Activated T-cell treated with anti-CD3 and anti-CD28 coated beads for 1 hour (primary cell): Measurements from ENCODE around the gene INPP5F.
"Not testable (repeated sequence)": the region's sequence is repeated elsewhere in the genome, so short reads cannot be mapped to it uniquely, and the experiment has no call there.

Experiments
- DNase-seq: peaks from one replicate; pipeline ENCODE4 v3.0.0-alpha.2; 2020; ENCODE audit warnings: low read depth

INPP5F gene

DNA sequence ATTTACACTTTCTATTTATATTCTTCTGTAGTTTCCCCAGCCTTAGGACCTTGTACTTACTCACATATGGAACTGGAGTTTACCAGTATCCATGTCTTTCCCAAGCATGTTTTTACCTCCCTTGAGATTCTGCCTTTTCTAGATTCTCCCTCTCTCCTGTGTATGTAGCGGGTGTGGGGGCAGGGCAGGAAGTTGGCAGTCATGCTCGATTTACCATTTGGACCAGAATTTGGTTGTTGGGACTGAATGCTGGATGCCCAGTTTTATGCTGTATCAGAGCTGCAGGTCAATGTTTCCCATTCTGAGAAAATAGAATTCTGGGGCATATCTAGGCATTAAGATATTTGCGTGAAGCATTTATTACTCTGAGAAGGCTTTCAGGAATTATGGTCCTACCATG is 14.2 kb downstream of the INPP5F start:
- no peak for DNase-seq

DNA sequence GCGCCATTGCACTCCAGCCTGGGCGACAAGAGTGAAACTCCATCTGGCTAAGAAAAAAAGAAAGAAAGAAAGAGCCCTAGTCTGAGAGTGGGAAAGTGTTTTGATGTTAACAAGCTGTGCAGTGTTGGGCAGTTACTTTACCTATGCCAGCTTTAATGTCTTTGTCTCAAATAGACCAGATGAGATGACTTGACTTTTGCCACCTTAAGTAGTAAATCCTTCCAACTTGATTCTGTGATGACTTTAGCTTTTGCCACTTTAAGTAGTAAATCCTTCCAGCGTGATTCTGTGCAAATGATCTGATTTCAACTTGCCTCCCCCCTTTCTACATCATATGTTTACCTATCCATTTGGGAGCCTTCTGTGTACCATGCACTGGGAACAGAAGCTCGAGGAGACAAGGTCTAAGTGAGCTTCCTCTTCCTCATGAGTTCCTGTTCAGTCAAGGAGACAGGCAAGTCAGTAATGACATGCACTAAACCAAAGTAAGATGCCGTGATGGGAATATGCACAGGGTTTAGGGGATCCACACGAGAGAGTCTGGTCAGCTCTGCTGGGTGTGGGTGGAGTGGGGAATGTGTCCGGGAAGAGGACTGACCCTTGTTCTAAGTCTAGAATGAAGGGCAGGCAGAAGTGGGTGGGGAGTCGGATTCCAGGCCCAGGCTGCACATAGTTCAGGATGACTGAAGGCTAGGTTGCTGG is 17.2 kb downstream of the INPP5F start:
- DNase-seq = no peak

DNA sequence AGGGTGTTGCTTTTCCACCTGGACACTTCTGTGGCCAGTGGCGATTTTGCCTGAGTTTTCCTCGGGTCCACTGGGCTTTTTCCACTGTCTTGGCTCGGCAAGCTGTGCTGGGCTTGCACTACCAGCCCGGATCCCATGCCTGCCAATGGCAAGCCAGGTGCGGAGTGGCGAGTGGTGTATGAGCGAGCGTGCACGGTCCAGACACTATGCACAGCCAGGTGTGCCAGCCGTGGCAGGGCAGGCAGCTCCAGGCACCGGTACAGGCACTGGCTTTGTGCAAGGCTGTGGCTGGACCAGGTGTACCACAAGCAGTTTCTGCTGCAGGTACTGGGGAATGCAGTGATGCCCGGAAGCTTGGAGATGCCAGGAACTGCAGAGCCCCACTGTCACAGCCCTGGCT is 22.1 kb downstream of the INPP5F start:
- no peak for DNase-seq

DNA sequence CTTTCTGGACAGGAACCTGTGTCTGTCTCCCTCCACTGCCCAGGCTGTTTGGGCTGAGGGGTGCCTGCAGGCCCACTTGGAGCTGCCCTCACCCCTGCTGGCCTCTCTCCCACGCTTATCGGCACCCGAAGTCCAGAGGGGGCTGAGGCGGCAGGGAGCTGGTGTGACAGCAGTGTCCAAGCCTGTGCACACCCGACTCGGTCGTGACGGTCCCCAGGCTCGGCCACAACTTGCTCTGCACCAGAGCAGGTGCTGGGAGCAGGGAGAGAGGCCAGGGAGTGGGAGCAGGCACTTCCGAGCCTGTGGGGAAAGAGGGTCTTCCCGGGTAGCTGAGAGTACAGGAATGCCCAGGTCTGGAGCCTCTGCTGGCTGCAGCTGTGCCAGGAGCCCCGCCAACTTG is 23.0 kb downstream of the INPP5F start:
- no peak for DNase-seq

DNA sequence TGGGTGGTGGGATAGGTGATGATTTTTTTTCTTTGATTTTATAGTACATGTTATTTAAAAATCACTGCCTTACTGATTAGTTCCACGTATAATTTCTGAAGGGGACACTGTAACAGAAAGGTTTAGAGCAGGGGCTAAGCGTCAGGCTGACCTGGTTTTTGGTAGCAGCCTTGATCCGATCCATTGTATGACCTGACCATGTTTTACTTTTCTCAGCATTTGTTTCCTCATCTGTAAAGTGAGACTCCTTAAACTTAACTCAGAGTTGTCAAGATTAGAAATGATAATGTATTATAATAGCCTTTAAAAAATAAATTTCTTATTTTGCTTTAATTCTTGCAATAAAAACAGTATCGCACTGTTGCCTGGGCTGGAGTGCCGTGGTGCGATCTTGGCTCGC is 23.6 kb downstream of the INPP5F start:
- DNase-seq = no peak

DNA sequence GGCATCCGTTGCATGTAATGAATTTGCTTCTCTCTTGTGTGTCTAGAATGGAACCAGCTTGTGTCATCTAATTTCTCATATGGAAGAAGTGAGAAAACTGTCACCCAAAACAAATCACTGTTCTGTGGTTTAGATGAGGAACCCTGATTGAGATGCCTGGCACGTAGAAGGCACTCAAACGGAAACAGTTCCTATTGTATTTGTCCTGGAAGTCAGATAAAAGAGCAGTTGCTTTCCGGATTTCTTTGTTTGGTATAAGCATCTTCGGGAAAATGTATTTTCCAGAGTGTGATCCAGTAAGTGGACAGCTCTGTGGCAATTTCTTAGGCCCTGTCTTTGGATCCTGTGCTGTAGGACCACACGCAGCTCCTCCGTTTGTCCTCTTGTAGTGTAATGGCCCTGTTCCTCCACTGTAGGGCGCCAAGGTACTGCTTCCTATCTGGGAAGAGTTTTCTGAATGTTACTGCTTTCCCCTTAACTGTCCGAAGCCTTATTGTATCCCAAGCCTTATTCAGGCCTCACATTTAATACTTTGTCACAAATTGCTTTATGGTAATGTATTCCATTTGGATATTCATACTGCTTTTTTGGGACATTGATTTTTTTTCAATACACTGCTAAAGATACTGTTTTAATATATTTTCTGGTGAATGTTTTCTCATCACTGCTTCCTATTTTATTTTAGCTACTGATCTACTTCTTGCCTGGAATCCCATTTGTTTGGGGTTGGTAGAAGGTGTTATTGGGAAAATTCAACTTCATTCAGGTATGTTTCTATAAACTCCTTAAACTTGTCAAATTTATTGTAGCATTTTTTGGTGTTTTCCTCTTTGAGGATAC is 24.8 kb downstream of the INPP5F start:
- DNase-seq = peak; percentile 37

DNA sequence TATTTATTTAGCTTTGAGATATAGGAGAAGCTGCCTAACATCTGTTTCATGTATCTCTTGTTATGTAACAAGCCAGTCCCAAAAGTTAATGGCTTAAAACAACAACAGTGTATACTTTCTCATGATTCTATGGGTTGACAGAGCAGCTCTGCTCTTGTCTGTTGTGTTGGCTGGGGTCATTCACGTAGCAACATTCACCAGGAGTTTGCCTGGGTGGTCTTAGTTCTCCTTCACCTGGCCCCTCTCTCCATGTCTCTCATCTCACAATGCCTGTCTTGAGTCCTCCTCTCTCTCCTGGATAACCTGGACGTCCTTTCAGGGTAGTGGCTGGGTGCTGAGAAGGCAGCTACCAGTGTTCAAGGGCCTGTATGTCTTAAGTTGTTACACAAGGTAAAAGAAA is 27.5 kb downstream of the INPP5F start:
- DNase-seq = no peak

DNA sequence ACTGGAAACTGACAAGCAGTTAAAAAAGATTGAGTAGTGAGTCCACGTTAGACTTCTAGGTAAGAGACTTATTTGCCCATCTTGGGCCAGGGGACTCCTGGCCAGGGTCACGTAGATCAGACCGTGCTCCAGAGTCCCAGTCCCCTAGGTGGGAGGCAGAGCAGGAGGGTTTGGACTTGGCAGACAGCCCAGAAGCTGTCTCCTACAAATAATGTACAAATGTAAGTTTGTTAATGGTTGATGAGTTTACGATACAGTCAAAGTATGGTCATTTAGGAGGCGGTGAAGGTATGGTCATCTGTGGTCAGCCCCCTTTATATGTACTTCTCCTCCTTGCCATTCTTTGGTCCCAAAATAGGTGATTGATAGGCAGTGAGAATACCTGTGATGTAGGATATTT is 28.2 kb downstream of the INPP5F start:
- no peak for DNase-seq

DNA sequence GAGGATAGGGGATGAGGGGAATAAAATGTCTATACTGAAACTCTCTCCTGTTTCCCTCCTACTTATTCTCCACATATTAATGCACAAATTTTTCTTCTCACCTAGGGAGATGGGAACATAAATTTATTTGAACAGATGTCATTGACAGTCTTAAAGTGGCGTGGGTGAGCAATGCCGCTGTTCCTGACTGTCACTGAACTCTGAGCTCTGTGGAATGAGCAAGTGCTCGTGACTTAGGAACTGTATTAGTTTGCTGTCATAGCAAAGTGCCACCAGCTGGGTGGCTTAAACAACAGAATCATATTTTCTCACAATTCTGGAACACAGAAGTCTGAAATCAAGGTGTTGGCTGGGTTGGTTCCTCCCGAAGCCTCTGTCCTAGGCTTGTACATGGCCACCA is 29.1 kb downstream of the INPP5F start:
- DNase-seq = no peak

DNA sequence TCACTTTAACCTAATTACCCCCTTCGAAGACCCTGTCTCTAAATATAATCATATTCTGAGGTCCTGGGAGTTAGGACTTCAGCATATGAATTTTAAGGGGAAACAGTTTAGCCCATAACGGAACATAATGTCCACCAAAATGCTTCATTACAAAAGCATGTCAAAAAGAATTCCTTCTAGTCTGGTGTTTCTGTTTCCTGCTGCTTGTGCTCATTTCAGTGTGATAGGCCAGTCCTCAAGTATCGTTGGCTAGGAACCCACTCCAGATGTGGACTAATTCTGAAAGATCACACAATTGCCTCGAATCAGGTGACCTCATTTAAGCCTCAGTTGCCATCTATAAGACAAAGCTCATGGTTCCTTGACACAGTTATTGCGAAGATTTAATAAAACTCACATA is 29.6 kb downstream of the INPP5F start:
- DNase-seq = no peak

DNA sequence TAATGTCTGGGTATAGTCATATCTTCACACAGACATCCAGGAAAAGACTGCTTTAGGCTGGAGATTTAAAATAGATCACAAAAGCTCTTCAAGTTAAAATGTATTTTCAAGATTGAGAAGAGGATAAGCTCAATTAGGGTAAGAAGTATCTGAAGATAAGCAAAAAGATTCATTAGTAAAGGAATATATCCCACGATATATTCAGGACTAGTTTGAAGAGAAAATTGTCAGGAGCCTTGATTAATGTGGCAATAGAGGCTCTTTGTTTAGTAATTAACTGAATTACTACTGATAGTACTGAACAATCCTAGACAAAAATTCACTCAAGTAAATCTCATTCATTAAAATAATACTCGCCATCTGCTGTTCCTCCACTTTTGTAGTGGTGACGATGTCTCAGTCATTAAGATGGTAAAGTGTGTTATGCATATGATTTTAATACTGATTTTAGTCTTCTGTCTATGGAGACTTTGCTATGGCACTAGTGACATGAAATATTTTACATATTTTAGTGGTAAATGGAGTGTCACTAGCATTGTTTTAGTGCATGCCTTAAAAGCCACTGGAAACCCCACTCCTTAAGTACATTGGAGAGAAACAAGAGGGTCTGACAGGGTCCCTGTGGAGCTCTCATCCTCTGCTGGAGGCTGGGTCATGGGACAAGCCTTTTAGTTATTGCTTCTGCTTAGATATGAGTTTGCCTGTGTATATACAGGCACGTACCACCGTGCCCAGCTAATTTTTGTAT is 32.8 kb downstream of the INPP5F start:
- DNase-seq = no peak

DNA sequence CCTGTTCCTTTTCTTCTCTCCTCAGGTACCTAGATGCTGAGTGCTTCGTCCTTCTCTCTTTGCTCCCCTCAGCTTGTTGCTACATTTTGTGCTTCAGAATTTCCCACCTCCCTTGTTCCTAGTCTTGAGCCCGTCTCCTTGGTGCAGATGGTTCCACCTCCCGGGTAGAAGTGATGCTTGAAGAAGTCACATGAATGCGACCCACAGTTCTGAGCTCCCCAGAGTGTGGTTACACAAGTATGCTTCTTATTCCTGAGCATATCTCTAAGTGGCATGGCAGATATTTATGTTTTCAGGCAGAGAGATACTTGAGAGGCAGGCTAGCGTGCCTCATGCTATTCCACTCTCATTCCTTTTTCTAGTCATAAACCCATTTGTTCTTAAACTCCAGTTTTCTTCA is 34.0 kb downstream of the INPP5F start:
- DNase-seq = no peak

DNA sequence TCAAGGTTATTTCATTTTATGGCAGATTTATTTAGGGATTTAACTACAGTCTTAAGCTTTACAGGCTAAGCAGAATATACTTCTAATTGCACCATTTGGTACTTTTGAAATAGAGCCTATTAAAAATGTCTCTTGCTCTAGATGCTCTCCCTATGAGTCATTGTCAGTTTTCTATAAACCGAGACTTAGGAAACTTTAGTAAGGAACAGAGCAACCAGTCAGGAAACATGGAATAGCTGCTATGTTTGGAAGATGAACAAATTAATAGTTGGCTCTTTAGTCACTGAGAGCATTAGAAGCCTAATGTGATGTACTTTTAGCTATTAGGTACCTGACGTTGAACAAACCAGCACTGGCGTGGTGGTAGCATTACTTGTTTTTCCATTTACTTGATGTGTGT is 35.3 kb downstream of the INPP5F start:
- no peak for DNase-seq

DNA sequence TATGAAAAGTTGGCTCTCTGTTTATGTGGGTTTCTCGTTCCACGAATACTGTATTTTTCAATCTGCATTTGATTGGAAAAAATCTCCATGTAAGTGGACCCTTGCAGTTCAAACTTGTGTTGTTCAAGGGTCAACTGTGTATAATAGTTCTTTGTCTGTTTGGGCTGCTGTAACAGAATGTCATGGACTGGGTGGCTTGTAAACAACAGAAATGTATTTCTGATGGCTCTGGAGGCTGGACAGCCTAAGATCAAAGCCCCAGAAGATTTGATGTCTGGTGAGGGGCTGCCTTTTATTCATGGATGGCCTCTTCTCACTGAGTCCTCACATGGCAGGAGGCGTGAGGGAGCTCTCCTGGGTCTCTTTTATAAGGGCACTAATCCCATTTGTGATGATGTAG is 36.2 kb downstream of the INPP5F start:
- no peak for DNase-seq

DNA sequence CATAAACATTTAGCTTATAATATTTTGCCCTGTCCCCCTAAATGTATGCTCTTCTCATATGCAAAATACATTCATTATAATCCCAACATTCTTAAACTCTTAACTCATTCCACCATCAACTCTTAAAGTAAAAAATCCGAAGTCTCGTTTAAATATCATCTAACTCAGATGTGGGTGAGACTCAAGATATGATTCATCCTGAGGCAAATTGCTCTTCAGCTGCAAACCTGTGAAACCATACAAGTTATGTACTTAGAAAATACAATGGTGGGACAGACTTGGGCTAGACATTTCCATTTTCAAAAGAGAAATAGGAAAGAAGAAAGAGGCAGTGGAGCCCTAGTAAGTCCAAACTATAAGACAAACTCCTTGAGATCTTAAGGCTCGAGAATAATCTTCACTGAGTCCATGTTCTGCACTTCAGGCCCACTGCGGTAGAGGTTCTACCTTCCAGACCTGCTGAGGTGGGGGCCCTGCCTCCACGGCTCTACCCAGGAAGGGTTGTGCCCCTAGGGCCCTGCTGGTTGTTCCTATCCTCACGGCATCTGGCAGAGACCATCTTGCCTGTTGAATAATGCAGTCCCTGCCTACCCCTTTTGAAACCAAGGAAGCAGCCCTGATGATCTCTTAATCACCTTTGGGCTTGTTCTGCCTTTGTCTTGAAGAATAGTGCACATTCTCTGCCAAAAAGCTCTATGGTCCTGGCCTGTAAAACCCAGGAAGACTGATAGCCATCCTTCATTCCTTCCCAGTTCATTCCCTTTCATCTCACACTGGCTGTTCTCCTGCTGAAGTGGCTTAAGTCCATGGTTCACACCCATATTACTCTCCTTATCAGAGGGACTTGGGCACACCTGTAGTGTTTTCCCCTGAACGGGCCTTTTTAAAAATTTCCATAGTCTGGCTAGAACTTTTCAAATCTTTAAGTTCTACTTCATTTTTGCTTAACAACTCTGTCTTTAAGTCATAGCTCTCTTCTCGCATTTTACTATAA is 37.3 kb downstream of the INPP5F start:
- no peak for DNase-seq

DNA sequence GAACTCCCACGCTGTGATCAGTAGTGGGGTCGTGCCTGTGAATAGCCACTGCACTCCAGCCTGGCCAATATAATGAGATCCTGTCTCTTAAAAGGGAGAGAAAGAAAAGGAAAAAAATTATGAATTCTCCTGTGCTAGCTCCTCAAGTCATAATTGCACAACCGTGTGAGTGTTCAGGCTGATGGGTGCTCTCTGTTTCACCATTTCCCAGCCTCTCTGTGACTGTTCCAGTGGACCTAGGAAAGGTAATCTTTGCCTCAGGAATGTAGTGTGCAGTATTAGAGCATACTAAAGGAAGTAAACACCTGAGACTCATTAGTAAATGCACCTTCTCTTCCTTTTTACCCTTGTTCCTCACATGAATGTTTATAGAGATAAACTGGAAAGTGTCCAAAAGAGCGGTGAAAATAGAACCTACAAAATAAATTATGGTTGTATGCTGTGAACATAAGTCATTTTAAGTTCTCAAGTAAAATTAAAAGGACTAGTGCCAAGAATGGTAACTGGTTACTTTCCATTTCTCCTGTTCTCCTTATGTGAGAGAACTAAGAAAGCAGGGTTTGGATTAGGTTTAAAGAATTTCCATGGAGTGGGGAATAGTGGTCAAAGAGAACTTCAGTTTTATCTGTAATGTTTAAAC is 42.7 kb downstream of the INPP5F start:
- DNase-seq = no peak

DNA sequence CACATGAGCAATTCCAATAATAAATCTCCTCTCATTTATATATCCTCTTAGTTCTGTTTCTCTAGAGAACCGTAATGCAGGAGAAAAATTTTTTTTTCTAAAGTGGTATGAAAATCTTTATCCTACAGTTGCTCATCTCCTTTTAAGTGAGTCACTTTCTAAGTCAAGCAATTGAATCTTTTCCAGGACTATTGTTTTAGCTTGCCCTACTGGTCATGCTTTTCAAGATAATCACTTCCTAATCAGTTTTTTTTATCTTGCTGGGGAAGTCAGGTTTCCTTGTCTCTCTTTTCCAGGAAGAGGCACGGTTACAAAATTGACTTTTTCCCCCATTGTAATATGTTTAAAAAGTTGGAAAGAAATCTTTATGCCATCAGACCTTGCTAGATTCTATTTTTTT is 44.0 kb downstream of the INPP5F start:
- DNase-seq = no peak

DNA sequence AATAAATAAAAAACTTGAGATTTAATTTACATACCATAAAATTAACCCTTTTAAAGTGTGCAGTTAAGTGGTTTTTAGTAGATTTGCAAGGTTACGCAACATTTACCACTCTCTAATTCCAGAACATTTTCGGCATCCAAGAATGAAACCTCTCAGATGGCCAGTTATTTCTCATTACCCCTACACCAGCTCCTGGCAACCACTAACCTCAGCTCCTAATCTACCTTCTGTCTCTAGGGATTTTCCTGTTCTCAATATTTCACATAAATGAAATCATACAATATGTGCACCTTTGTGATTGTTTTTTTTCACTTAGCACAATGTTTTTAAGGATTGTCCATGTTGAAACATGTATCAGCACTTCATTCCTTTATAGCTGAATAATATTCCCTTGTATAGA is 45.1 kb downstream of the INPP5F start:
- no peak for DNase-seq

DNA sequence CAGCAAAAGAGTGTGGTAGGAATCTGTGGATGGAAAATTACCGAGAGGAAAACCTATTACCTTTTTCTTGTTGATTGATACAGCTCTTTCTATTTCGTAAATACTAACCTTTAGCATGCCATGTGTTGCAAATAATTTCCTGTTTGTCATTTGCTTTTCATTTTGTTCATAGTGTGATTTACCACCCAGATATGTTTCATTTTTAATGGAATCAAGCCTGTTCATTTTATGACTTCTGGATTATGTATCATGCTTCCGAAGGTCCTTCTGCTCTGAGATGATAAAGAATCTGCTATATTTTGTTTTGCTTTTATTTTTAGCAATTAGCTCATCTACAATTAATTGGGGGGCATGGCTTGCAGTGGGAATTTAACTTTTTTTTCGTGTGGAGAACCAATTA is 46.5 kb downstream of the INPP5F start:
- DNase-seq = no peak

DNA sequence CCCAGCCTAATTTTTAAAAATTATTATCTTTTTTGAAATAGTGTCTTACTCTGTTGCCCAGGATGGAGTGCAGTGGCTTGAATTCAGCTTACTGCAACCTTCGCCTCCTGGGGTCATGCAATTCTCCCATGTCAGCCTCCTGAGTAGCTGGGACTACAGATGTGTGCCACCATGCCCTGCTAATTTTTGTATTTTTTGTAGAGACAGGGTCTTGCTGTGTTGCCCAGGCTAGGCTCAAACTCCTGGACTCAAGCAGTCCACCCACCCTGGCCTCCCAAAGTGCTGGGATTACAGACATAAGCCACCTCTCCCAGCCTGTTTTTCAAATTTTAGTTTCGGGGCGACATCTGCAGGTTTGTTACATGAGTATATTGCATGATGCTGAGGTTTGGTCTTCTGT is 47.2 kb downstream of the INPP5F start:
- not testable (repeated sequence) for DNase-seq

DNA sequence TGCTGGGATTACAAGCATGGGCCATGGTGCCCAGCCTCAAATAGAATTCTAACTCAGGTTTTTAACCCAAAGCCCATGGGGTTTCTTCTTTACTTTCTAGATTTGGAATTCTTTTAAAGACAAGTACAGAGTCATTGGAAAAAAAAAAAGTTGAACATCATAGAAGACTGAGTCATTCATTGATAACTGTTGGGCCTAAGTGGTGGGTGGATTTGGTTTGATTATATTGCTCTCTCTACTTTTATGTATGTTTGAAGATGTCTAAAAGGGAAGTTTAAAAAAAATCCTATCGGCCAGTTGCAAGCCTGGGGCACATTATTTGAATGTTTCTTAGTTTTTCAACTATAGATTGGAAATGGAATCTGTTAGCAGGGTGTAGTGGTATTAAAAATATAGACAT is 49.7 kb downstream of the INPP5F start:
- DNase-seq = no peak
